Adipocyte (in vitro differentiated cells): Measurements from ENCODE around the gene PARP14.

Experiments used
- DNase-seq: peaks from one replicate; pipeline ENCODE4 v3.0.0-alpha.2; 2015; ENCODE audit warnings: low read depth
- H3K27me3 ChIP-seq: replicated peaks from 2 replicates; pipeline ENCODE4 v1.7.0; 2013; ENCODE audit warnings: mild to moderate bottlenecking, low read length, moderate library complexity; ENCODE audit not compliant: control insufficient read depth, insufficient read depth
- H3K36me3 ChIP-seq: 2 replicates; pipeline ENCODE4 v1.7.0; 2013; ENCODE audit warnings: low read length, mild to moderate bottlenecking, moderate library complexity; ENCODE audit not compliant: control insufficient read depth, insufficient read depth, severe bottlenecking
- H3K4me1 ChIP-seq: 2 replicates; pipeline ENCODE4 v1.7.0; 2013; ENCODE audit warnings: mild to moderate bottlenecking, low read length, moderate library complexity; ENCODE audit not compliant: control insufficient read depth, insufficient read depth
- H3K4me3 ChIP-seq: 2 replicates; pipeline ENCODE4 v1.7.0; 2013; ENCODE audit warnings: mild to moderate bottlenecking, low read length, moderate library complexity
- H3K9ac ChIP-seq: 2 replicates; pipeline ENCODE4 v1.7.0; 2013; ENCODE audit warnings: mild to moderate bottlenecking, low read length, moderate library complexity
- H3K9me3 ChIP-seq: 2 replicates; pipeline ENCODE4 v1.7.0; 2013; ENCODE audit warnings: mild to moderate bottlenecking, low read length, moderate library complexity; ENCODE audit not compliant: control insufficient read depth

Gene PARP14

GRCh38 chr3:122754929-122755328, 74.3 kb downstream of the PARP14 start:
- peak; percentile 17 for DNase-seq
- Histone ChIP-seq H3K9me3 (no peaks in the 10 kb centered on the region), H3K27me3 (no peaks in the 10 kb centered on the region), H3K36me3 (peaks cover 14% of the 10 kb centered on the region), H3K9ac (no peak overlapping the region), H3K4me1 (peaks cover 3% of the 10 kb centered on the region), H3K4me3 (no peak overlapping the region)

DNA sequence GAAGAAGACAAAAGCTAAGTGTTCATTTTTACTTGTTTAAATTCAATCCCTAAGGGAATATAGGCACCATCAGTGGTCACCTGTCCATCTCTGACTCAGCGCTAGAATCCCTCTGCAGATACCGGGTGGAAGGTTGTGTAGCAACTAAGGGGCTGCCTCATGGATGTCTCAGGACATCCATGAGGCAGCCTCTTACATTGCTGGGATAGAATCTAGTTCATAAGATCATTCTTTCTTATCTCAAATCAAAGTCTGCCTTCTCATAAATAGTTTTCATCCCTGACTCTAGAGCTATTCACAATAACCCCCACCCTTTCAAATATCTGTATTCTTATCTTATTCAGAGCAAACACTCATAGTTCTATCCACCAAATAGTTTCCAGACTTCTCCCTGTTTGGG, 74.9 kb downstream of the PARP14 start:
- Histone ChIP-seq H3K4me3 (no peak overlapping the region), H3K36me3 (peaks cover 14% of the 10 kb centered on the region), H3K9me3 (no peaks in the 10 kb centered on the region), H3K4me1 (peaks cover 3% of the 10 kb centered on the region), H3K27me3 (no peaks in the 10 kb centered on the region), H3K9ac (no peak overlapping the region)
- DNase-seq: no peak

- DNase-seq: no peak
Observed at GRCh38 chr3:122758877-122759560, 78.4 kb downstream of the PARP14 start.

GRCh38 chr3:122760453-122761271, 80.0 kb downstream of the PARP14 start:
- DNase-seq: no peak
- H3K9ac ChIP-seq: no peak overlapping the region
- H3K9me3 ChIP-seq: no peaks in the 10 kb centered on the region
- peaks cover 3% of the 10 kb centered on the region for H3K4me1 ChIP-seq
- H3K36me3 ChIP-seq: peaks cover 4% of the 10 kb centered on the region
- no peak overlapping the region for H3K4me3 ChIP-seq
- no peaks in the 10 kb centered on the region for H3K27me3 ChIP-seq

More at GRCh38 chr3:122758877-122759560, 78.4 kb downstream of the PARP14 start:
- H3K36me3 ChIP-seq: peaks cover 8% of the 10 kb centered on the region
- H3K4me3 ChIP-seq: no peak overlapping the region
- H3K27me3 ChIP-seq: no peaks in the 10 kb centered on the region
- peaks cover 3% of the 10 kb centered on the region for H3K4me1 ChIP-seq
- H3K9me3 ChIP-seq: no peaks in the 10 kb centered on the region
- H3K9ac ChIP-seq: no peak overlapping the region

GRCh38 chr3:122766430-122766829, 85.8 kb downstream of the PARP14 start:
- H3K4me3 ChIP-seq: no peak overlapping the region
- DNase-seq: no peak
- H3K9me3 ChIP-seq: no peaks in the 10 kb centered on the region
- no peaks in the 10 kb centered on the region for H3K27me3 ChIP-seq
- no peaks in the 10 kb centered on the region for H3K4me1 ChIP-seq
- H3K9ac ChIP-seq: no peak overlapping the region
- peaks cover 10% of the 10 kb centered on the region for H3K36me3 ChIP-seq

GRCh38 chr3:122767540-122768372, 87.1 kb downstream of the PARP14 start:
- peak; percentile 31 for DNase-seq

DNA sequence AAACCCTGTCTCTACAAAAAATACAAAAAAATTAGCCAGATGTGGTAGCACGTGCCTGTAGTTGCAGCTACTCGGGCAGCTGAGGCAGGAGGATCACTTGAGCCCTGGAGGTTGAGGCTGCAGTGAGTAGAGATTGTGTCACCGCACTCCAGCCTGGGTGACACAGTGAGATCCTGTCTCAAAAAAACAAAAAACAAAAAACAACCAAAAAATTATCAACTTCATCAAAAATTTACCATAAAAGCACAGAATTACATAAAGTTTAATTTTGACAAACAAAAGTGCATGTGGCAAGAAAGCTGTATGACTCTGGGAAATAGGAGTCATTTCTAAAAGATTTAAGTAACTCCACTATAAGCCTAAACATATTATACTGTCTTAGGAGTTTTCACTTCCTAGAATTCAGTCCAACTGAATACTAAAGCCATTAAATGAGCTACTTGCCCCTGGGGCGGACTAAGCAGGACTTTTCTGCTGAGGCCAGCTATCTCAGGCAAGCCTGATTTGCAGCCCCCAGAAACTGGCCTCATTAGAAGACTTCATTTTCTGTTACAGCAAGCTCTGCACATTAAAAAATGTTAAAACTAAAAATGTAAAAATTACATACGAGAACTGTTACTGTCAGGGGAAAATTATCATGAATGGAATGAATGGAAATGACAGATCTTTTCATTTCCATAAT, 90.0 kb downstream of the PARP14 start:
- Histone ChIP-seq H3K36me3 (peaks cover 6% of the 10 kb centered on the region), H3K4me3 (no peak overlapping the region), H3K4me1 (no peaks in the 10 kb centered on the region), H3K9me3 (no peaks in the 10 kb centered on the region), H3K27me3 (no peaks in the 10 kb centered on the region), H3K9ac (no peak overlapping the region)
- no peak for DNase-seq

More at GRCh38 chr3:122767540-122768372, 87.1 kb downstream of the PARP14 start:
- H3K36me3 ChIP-seq: peaks cover 10% of the 10 kb centered on the region
- H3K9me3 ChIP-seq: no peaks in the 10 kb centered on the region
- no peaks in the 10 kb centered on the region for H3K27me3 ChIP-seq
- H3K9ac ChIP-seq: no peak overlapping the region
- H3K4me1 ChIP-seq: no peaks in the 10 kb centered on the region
- no peak overlapping the region for H3K4me3 ChIP-seq

- Histone ChIP-seq H3K9me3 (no peaks in the 10 kb centered on the region), H3K36me3 (peaks cover 6% of the 10 kb centered on the region), H3K4me1 (no peaks in the 10 kb centered on the region), H3K27me3 (no peaks in the 10 kb centered on the region), H3K9ac (no peak overlapping the region), H3K4me3 (no peak overlapping the region)
- DNase-seq: no peak
Observed at GRCh38 chr3:122772827-122773226, 92.2 kb downstream of the PARP14 start.

- H3K36me3 ChIP-seq: peaks cover 6% of the 10 kb centered on the region
- H3K9me3 ChIP-seq: no peaks in the 10 kb centered on the region
- no peaks in the 10 kb centered on the region for H3K4me1 ChIP-seq
- H3K9ac ChIP-seq: no peak overlapping the region
- no peaks in the 10 kb centered on the region for H3K27me3 ChIP-seq
- DNase-seq: no peak
- H3K4me3 ChIP-seq: no peak overlapping the region
Observed at GRCh38 chr3:122773944-122774509, 93.4 kb downstream of the PARP14 start.

DNA sequence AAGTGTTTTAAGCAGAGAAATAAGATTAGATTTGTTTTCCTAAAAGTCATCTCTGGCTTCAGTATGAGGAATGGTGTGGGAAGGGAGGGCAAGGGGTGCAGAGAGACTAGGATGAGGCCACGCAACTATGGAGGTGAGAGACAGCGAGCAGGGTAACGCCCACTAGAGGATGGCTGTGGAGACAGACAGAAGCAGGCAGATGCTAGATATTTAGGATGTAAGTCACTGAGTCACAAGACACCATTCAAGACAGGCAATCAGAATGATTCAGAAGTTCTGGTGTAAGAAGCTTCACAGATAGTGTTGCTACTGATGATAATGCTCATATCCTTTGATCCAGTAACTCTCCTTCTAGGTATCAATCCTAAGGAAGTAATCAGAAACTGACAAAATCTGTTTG, 93.9 kb downstream of the PARP14 start:
- Histone ChIP-seq H3K9me3 (no peaks in the 10 kb centered on the region), H3K36me3 (peaks cover 6% of the 10 kb centered on the region), H3K27me3 (no peaks in the 10 kb centered on the region), H3K9ac (no peak overlapping the region), H3K4me3 (no peak overlapping the region), H3K4me1 (no peaks in the 10 kb centered on the region)
- DNase-seq: peak; percentile 30
